ENCODE measurements around the gene RAPH1.
"Not testable (repeated sequence)": the region's sequence is repeated elsewhere in the genome, so short reads cannot be mapped to it uniquely, and the experiment has no call there.

Gene RAPH1

GRCh38 chr2:203431391-203432185 is 103.5 kb downstream of the RAPH1 start:
- DNase-seq: no peak

- not testable (repeated sequence) for DNase-seq
Measured at GRCh38 chr2:203429643-203430042, 105.5 kb downstream of the RAPH1 start.

GRCh38 chr2:203427061-203427460 is 108.0 kb downstream of the RAPH1 start:
- no peak for DNase-seq

GRCh38 chr2:203418271-203418670 is 116.8 kb downstream of the RAPH1 start:
- DNase-seq: no peak

GRCh38 chr2:203413796-203414195 is 121.3 kb downstream of the RAPH1 start:
- no peak for DNase-seq

GRCh38 chr2:203412546-203413331 is 122.4 kb downstream of the RAPH1 start:
- no peak for DNase-seq

DNA sequence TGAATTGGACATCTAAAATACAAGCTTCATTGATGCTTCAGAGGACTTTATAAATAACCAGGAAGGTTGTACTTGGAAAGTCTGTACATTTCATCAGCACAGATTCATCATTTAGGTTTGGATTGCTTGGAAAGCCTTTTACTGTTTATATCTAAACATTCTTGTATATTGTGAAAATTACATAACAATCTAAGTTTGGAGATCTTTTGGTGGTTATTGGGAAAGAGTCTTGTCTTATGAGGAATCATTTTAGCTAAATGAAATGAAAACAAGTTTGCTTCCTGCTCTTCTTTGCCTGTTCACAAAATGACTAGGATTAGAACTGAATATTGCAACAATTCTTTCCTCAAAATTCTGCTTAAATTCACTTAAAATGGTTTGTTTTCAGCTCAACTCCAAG is 127.6 kb downstream of the RAPH1 start:
- no peak for DNase-seq

- DNase-seq: no peak
Measured at GRCh38 chr2:203404996-203405395, 130.1 kb downstream of the RAPH1 start.

- DNase-seq: no peak
Measured at GRCh38 chr2:203400805-203401585, 134.1 kb downstream of the RAPH1 start.

DNA sequence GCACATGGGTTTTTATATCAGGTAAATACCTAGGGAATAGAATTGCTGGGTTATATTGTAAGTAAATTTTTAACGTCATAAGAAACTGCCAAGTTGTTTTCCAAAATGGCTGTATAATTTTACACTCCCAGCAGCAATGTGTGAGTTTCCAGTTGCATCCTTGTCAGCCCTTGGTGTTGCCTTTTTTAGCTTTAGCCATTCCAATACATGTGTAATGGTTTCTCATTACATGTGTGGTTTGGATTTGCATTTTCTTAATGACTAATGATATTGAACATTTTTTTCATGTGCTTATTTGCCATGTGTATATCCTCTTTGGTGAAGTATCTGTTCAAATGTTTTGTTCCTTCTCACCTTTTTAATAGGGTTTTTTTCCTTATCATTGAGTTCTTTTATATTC is 136.1 kb downstream of the RAPH1 start:
- DNase-seq: no peak

DNA sequence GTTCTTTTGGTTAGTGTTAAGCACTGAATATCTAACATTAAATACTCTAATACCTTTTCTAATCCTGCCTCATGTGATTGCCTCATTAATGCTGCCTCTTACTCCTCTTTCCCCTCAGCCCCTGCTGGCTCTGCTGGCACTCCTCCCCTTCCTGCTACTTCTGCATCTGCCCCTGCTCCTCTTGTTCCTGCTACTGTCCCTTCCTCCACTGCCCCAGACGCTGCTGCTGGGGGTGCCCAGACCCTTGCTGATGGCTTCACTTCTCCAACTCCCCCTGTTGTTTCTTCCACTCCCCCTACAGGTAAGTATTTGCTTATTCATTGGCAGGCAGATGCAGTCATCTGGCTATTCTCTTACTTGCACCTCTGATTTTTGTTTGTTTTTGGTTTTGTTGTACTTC is 138.4 kb downstream of the RAPH1 start:
- no peak for DNase-seq

DNA sequence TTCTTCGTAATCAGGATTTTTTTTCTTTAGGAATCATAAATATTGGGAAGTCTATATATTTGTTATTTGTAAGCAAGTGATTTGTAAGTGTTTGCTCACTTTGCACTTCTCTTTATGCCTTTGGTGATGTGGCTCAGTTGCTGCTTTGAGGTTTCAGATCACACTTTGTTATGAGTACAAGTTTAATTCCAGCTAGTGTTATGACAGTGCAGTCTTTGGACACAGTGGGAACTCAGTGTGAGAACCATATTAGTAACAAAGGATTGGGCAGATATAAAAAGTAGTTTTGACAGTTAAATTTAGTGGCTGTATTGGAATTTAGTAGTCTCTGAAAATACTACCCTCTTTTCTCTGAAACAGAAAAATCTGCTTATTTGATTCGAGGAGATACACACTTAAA is 139.2 kb downstream of the RAPH1 start:
- no peak for DNase-seq

- DNase-seq: no peak
Measured at GRCh38 chr2:203394519-203395227, 140.4 kb downstream of the RAPH1 start.

DNA sequence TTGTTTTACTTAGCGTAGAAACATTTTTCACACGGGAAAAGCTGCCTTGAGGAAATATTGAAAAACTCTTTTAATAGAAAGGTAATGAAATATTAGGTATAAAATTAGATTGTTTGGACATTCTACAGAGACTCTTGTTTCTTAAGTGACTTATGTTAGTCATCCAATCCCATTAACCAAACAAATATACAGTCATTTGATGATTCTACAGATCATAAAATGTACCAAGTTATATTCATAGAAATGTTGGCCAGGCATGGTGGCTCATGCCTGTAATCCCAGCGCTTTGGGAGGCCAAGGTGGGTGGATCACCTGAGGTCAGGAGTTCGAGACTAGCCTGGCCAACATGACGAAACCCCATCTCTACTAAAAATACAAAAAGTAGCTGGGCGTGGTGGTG is 146.9 kb downstream of the RAPH1 start:
- DNase-seq: not testable (repeated sequence)

- DNase-seq: no peak
Measured at GRCh38 chr2:203383038-203383437, 152.1 kb downstream of the RAPH1 start.

GRCh38 chr2:203379156-203379555 is 155.9 kb downstream of the RAPH1 start:
- no peak for DNase-seq

DNA sequence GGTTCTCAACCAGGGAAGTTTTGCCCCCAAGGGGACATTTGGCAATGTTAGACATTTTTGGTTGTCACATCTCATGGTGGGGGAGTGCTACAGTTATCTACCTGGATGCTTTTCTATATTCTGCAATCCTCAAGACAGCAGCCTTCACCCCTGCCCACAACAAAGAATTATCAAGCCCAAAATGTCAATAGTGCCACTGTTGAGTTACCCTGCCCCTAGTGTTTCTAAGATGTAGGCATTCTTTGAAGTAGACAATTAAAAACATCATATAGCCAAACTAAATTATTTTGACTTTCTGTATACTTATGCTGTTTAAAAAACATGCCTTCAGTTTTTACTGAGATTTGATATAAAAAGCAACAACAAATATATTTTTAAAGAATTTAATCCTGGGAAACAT is 158.9 kb downstream of the RAPH1 start:
- no peak for DNase-seq

DNA sequence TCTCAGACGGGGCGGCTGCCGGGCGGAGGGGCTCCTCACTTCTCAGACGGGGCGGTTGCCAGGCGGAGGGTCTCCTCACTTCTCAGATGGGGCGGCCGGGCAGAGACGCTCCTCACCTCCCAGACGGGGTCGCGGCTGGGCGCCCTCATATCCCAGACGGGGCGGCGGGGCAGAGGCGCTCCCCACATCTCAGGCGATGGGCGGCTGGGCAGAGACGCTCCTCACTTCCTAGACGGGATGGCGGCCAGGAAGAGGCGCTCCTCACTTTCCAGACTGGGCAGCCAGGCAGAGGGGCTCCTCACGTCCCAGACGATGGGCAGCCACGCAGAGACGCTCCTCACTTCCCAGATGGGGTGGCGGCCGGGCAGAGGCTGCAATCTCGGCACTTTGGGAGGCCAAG is 162.4 kb downstream of the RAPH1 start:
- DNase-seq: not testable (repeated sequence)

DNA sequence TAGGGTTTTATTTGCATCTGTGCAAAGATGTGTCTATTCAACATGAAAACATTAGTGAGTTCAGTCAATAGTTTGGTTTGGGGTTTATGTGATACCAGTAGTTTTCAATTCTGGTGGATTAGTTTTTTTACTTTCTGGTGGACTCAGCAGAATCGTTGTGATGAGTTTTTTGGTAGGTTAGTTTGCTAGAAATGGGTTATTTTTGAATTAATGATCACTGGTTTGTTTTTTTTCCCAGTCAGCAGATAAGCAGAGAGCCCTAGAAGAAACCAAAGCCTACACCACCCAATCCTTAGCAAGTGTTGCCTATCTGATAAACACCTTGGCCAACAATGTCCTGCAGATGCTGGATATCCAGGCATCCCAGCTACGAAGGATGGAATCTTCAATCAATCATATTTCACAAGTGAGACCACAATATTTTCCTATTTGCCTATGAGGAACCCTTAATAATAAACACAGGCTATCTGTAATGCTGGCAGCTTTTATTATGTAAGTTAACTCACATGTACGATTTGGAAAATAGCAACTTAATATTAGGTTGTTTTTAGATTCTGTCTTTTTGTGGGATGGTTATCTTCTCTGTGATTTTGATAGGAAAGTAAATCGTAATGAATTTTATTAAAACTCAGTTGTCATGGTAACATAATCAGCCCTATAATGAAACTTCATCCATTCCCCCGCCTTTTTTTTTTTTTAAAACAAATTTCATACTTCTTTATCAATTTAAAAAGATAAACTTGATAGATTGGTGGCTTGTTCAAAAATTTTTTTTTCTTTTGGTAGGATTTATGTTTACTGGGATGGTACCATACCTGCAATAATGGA is 168.2 kb downstream of the RAPH1 start:
- DNase-seq: no peak

- no peak for DNase-seq
Measured at GRCh38 chr2:203361922-203362321, 173.2 kb downstream of the RAPH1 start.

- DNase-seq: no peak
Measured at GRCh38 chr2:203361495-203361894, 173.6 kb downstream of the RAPH1 start.
